GM18499 (cell line): Measurements from ENCODE around the gene COQ4.
"Not testable (repeated sequence)": the region's sequence is repeated elsewhere in the genome, so short reads cannot be mapped to it uniquely, and the experiment has no call there.

Experiments used
- ATAC-seq: cut with Tn5 transposase; IDR thresholded peaks from one replicate; pipeline ENCODE4 v1.9.1; 2021; ENCODE audit warnings: moderate number of reproducible peaks; ENCODE audit not compliant: insufficient read depth, unreplicated experiment

COQ4 gene

GRCh38 chr9:128298535-128299482, 23.8 kb upstream of the COQ4 start:
- ATAC-seq, result no peak

DNA sequence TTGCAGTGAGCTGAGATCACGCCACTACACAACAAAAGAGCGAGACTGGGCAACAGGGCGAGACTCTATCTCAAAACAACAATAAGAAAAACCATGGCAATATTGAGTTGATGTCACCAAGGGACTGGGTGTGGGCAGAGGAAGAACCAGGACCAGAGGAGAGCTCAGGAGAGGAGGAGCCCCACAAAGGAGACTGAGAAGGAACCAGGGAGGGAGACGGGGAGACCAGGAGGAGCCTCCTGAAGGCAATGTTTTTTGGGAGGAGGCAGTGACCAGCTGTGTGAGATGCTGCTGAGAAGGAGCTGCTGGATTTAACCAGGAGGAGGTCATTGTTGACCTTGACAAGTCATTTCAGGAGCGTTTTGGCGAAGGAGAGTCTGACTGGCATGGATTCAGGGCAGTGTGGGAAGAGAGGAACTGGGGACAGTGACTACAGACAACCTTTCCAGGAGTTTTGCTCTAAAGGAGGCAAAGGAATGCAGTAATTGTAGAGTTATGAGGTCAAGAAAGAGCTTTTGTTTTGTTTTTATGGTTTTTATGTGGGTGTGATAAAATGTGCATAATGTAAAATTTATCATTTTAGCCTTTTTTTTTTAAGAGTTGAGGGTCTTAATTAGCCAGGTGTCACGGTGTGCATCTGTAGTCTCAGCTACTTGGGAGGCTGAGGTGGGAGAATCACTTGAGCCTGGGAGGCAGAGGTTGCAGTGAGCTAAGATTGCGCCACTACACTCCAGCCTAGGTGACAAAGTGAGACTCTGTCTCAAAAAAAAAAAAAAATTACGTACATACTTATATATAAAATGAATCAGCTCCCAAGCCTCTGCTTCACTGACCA, 18.3 kb upstream of the COQ4 start:
- no peak for ATAC-seq

- no peak for ATAC-seq
Measured at GRCh38 chr9:128304971-128305288, 17.7 kb upstream of the COQ4 start.

- no peak for ATAC-seq
Measured at GRCh38 chr9:128309551-128309950, 13.1 kb upstream of the COQ4 start.

- no peak for ATAC-seq
Measured at GRCh38 chr9:128310461-128310860, 12.2 kb upstream of the COQ4 start.

DNA sequence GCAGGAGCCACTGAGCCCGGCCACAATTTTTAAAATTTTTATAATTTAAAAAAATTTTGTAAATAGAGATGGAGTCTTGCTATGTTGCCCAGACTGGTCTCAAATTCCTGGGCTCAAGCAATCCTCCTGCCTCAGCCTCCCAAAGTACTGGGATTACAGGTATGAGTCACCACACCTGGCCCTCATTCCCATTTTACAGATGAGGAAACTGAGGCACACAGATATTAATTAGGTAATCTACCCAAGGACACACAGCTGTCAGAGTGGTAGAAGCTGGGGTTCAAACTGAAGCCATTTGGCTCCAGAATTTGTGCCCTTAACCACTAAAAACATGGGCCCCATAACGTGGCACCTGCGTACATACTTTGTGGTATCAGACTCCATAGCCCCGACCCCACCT, 7.9 kb upstream of the COQ4 start:
- no peak for ATAC-seq

DNA sequence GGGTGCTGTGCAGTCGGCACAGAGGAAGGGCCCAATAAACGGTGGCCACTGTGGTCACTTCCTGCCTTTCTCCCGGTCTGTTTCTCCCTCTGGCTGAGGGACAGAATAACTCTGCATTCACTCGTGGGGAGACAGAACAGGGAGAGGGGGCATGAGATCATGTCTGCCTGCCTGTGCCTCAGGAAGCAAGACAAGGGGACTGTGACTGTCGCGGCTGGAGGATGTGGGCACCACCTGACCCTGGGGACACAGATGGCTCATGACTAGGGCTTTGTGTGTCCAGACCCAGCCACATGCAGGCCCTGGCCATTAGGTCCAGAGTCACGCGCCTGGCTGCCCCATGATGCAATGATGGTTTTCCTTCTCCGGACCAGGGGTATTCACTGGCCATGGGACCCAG, 6.2 kb upstream of the COQ4 start:
- no peak for ATAC-seq

DNA sequence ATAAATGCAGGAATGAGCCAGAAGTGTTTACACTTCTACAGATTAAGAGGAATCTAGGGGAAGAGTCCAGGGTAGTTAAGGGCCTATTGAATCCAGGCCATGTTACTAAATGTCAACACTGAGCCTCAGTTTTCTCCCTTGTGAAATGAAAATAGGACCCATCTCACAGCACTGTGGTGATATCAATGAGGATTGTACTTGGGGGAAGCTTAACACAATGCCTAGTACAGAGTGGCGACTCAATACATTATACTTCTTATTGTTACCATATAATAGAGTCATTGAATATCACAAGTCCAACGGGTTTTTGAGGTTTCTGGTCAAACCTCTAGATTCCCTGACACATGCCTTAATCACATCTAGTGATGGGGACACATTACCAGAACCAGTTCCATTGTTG, 5.0 kb upstream of the COQ4 start:
- ATAC-seq, result no peak

DNA sequence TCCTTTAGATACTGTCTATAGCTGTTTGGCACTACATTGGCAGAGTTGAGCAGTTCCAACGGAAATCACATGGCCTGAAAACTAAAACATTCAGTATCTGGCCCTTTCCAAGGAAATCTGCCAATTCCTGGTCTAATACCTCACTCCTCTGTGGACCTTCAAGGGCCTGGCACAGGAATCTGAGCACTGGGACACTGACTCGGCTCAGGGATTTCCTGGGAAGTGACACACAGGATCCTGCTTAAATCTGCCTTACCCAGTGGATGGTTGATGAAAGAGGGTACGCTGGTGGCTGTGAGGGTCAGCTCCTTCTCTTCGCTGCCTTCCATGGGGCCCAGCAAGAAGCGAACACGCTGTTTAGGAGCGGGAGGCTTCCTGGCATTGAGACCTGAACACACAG, 1.3 kb upstream of the COQ4 start:
- no peak for ATAC-seq

DNA sequence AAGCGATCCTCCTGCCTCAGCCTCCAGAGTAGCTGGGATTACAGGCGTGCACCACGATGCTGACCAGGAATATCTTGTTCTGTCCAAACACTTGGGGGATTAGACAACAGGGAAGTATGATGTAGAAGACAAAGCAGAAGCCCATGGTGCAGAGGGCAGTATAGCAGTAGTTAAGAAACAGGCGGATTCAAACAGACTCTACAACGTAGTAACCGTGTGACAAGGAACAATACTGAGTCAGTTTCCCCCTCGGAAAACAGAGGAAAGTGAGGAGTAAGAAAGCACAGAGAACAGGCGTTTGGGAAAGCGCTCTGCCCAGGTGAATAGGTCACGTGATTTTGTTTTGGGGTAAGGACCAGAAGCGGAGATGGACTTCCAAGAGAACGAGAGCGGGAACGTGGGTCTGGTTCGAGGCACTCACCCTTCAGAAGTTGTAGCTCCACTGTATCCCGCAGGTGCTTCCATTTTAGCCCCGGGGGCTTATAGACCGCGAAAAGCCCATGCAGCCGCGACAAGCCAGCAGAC, 698 bp upstream of the COQ4 start:
- no peak for ATAC-seq

- no peak for ATAC-seq
Measured at GRCh38 chr9:128323212-128323730, 632 bp downstream of the COQ4 start.

DNA sequence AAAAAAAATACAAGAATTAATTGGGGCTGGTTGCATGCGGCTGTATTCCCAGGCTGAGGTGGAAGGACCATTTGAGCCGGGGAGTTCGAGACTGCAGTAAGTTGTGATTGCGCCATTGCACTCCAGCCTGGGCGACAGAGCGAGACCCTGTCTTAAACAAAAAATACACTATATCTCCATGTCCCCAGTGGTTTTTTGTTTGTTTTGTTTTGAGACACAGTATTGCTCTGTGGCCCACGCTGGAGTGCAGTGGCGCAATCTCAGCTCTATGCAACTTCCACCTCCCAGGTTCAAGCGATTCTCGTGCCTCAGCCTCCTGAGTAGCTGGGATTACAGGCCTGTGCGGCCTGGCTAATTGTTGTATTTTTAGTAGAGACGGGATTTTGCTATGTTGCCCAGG, 1.2 kb downstream of the COQ4 start:
- no peak for ATAC-seq

GRCh38 chr9:128324401-128324800, 1.8 kb downstream of the COQ4 start:
- no peak for ATAC-seq

DNA sequence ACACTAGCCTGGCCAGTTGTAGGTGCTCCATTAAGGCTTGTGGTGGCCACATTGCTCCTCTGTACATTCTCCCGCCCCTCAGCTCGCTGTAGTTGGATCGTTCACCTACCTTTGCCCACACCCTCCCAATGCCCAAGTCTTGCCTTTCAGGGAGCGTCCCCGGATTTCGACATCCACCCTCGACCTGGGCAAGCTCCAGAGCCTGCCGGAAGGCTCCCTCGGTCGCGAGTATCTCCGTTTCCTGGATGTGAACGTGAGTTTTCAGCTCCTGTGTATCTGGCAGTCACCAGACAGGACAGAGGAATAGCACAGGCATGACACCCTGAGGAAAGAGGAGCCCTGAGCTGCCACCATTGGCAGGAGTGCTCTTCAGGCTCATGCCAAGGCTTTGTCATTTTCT, 3.0 kb downstream of the COQ4 start:
- no peak for ATAC-seq

GRCh38 chr9:128333451-128333869, 10.8 kb downstream of the COQ4 start:
- no peak for ATAC-seq

DNA sequence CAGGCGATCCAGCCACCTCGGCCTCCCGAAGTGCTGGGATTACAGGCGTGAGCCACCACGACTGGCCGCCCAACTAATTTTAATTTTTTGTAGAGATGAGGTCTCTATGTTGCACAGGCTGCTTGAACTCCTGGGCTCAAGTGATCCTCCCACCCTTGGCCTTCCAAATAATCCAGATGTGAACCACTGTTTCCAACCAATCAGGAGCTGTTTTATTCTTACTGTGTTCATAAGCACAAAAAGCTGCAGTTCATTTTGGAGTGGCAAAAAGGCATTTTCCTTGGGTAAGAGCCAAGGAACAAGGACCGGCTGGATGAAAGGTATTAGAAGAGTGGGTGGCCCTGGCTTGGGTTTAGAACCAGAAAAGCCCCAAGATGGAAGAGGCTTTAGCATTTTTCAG, 12.5 kb downstream of the COQ4 start:
- no peak for ATAC-seq

GRCh38 chr9:128335914-128336313, 13.3 kb downstream of the COQ4 start:
- no peak for ATAC-seq

GRCh38 chr9:128337936-128338335, 15.3 kb downstream of the COQ4 start:
- no peak for ATAC-seq

DNA sequence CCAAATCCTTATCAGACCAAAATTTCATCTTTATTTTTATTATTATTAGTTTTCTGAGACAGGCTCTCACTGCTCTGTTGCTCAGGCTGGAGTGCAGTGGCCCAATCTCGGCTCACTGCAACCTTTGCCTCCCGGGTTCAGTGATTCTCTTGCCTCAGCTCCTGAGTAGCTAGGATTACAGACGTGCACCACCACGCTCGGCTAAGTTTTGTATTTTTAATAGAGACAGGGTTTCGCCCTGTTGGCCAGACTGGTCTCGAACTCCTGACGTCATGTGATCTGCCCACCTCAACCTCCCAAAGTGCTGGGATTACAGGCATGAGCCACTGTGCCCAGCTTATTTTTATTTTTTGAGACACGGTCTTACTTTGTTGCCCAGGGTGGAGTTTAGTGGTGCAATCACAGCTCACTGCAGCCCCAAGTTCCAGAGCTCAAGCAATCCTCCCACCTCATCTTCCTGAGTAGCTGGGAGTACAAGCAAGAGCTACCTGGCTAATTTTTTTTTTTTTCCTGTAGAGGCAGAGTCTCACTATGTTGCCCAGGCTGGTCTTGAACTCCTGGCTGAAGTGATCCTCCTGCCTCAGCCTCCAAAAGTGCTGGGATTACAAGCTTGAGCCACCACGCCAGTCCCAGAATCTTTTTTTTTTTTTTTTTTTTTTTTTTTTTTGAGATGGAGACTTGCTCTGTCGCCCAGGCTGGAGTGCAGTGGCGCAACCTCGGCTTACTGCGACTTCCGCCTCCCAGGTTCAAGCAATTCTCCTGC, 16.4 kb downstream of the COQ4 start:
- ATAC-seq, result not testable (repeated sequence)
